ENCODE data around the gene CCNI.

DNA sequence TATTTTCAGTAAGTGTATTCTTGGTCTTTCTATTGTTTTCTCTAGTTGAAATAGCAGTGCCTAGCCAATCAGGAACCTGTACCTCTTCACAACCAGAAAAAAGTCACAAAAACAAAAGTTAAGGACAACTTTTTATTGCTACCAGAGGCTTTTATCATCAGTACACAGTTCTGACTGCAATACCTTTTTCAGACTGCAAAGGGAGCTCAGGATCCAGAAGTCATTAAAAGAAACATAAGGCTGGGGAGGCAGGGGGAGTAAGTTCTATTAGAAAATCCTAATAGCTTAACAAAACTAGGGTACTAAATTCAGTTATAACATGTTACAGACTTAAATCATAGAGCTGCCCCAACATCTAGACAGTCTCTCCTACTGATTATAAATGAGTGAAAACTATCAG lies 28.8 kb downstream of the CCNI start:
- TF ChIP-seq CSDC2 (CRISPR knock-in tag; IDR thresholded peaks at IDR 0.05) (no peak), BACH2 (CRISPR knock-in tag; IDR thresholded peaks at IDR 0.05; ENCODE audit: borderline replicate concordance) (no peak)
- TF ChIP-seq, protein P1, sequence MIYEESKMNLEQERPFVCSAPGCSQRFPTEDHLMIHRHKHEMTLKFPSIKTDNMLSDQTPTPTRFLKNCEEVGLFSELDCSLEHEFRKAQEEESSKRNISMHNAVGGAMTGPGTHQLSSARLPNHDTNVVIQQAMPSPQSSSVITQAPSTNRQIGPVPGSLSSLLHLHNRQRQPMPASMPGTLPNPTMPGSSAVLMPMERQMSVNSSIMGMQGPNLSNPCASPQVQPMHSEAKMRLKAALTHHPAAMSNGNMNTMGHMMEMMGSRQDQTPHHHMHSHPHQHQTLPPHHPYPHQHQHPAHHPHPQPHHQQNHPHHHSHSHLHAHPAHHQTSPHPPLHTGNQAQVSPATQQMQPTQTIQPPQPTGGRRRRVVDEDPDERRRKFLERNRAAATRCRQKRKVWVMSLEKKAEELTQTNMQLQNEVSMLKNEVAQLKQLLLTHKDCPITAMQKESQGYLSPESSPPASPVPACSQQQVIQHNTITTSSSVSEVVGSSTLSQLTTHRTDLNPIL (CRISPR knock-in tag; IDR thresholded peaks at IDR 0.05; ENCODE audit: low read depth), result no peak
- TF ChIP-seq, protein P2, sequence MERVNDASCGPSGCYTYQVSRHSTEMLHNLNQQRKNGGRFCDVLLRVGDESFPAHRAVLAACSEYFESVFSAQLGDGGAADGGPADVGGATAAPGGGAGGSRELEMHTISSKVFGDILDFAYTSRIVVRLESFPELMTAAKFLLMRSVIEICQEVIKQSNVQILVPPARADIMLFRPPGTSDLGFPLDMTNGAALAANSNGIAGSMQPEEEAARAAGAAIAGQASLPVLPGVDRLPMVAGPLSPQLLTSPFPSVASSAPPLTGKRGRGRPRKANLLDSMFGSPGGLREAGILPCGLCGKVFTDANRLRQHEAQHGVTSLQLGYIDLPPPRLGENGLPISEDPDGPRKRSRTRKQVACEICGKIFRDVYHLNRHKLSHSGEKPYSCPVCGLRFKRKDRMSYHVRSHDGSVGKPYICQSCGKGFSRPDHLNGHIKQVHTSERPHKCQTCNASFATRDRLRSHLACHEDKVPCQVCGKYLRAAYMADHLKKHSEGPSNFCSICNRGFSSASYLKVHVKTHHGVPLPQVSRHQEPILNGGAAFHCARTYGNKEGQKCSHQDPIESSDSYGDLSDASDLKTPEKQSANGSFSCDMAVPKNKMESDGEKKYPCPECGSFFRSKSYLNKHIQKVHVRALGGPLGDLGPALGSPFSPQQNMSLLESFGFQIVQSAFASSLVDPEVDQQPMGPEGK (CRISPR knock-in tag; IDR thresholded peaks at IDR 0.05; ENCODE audit: borderline replicate concordance), result 0 out of 2 replicates have a peak, but pooled peaks have one; percentile 13

Data from SK-N-SH treated with all-trans-retinoic acid at 6 μM for 48 hours (cell line).